ENCODE data around the gene MAP10.
"Not testable (repeated sequence)": the region's sequence is repeated elsewhere in the genome, so short reads cannot be mapped to it uniquely, and the experiment has no call there.

The MAP10 gene

GRCh38 chr1:232805269-232806185 is at the start of gene MAP10:
Gene MAP10, plus strand, starts transcription at chr1:232805416. Its CDS starts 34 bp downstream, at chr1:232805450.
- DNase-seq, result peak; percentile 68

GRCh38 chr1:232764458-232765251 is 40.6 kb upstream of the MAP10 start:
- DNase-seq, result no peak

GRCh38 chr1:232765542-232765941 is 39.7 kb upstream of the MAP10 start:
- DNase-seq, result no peak

- DNase-seq, result no peak
Measured at GRCh38 chr1:232766241-232766890, 38.9 kb upstream of the MAP10 start.

- no peak for DNase-seq
Measured at GRCh38 chr1:232766904-232767303, 38.3 kb upstream of the MAP10 start.

- DNase-seq, result peak; percentile 72
Measured at GRCh38 chr1:232767305-232768074, 37.7 kb upstream of the MAP10 start.

GRCh38 chr1:232768793-232769192 is 36.4 kb upstream of the MAP10 start:
- DNase-seq, result no peak

- DNase-seq, result no peak
Measured at GRCh38 chr1:232769733-232770132, 35.5 kb upstream of the MAP10 start.

GRCh38 chr1:232773752-232774151 is 31.5 kb upstream of the MAP10 start:
- DNase-seq, result no peak

GRCh38 chr1:232776526-232777106 is 28.6 kb upstream of the MAP10 start:
- peak; percentile 28 for DNase-seq

- DNase-seq, result no peak
Measured at GRCh38 chr1:232780354-232780753, 24.9 kb upstream of the MAP10 start.

- no peak for DNase-seq
Measured at GRCh38 chr1:232784794-232785193, 20.4 kb upstream of the MAP10 start.

GRCh38 chr1:232785630-232786029 is 19.6 kb upstream of the MAP10 start:
- not testable (repeated sequence) for DNase-seq

GRCh38 chr1:232786845-232787455 is 18.3 kb upstream of the MAP10 start:
- DNase-seq, result peak; percentile 37

GRCh38 chr1:232788235-232788872 is 16.9 kb upstream of the MAP10 start:
- no peak for DNase-seq

GRCh38 chr1:232789651-232790050 is 15.6 kb upstream of the MAP10 start:
- no peak for DNase-seq

GRCh38 chr1:232792949-232793348 is 12.3 kb upstream of the MAP10 start:
- DNase-seq, result no peak

- DNase-seq, result no peak
Measured at GRCh38 chr1:232793944-232794343, 11.3 kb upstream of the MAP10 start.

- DNase-seq, result no peak
Measured at GRCh38 chr1:232795497-232796053, 9.6 kb upstream of the MAP10 start.

GRCh38 chr1:232797856-232798510 is 7.2 kb upstream of the MAP10 start:
- DNase-seq, result no peak
